GM23338 (cell line): ENCODE results near the gene RPTOR. TPM values are rescaled to one million over a fixed set of nuclear protein-coding genes. Genes with fewer than 3 reads are reported as not detected.

Source experiments
- ATAC-seq: fragments of 200-7000 bp; cut with Tn5 transposase; 3 replicates; pipeline ENCODE4 v1.9.1; 2020
- DNase-seq: peaks from one replicate; pipeline ENCODE4 v3.0.0-alpha.2; 2015; ENCODE audit warnings: low spot score
- H2AFZ ChIP-seq: fragments of 200-600 bp; sonication (generic); 2 replicates; pipeline ENCODE4 v1.8.0; 2016; ENCODE audit warnings: antibody characterized with exemption, mild to moderate bottlenecking, moderate library complexity
- H3F3A ChIP-seq: fragments of 200-600 bp; sonication (generic); replicated peaks from 2 replicates; pipeline ENCODE4 v1.8.0; 2017; ENCODE audit warnings: antibody characterized with exemption, mixed run types, low read depth
- H3K27ac ChIP-seq: fragments of 200-600 bp; sonication (generic); 2 replicates; pipeline ENCODE4 v1.6.1; 2016; ENCODE audit warnings: low read depth
- H3K27me3 ChIP-seq: fragments of 200-600 bp; sonication (generic); 2 replicates; pipeline ENCODE4 v1.8.0; 2016; ENCODE audit warnings: mild to moderate bottlenecking, mixed run types, moderate library complexity; ENCODE audit not compliant: insufficient read depth
- H3K36me3 ChIP-seq: fragments of 200-600 bp; sonication (generic); 2 replicates; pipeline ENCODE4 v1.8.0; 2016; ENCODE audit warnings: mild to moderate bottlenecking; ENCODE audit not compliant: insufficient read depth
- H3K4me1 ChIP-seq: fragments of 200-600 bp; sonication (generic); 2 replicates; pipeline ENCODE4 v1.8.0; 2016; ENCODE audit warnings: mild to moderate bottlenecking, moderate library complexity; ENCODE audit not compliant: insufficient read depth
- H3K4me2 ChIP-seq: fragments of 200-600 bp; sonication (generic); 2 replicates; pipeline ENCODE4 v1.7.1; 2017; ENCODE audit warnings: mixed run types
- H3K4me3 ChIP-seq: fragments of 200-600 bp; sonication (generic); 2 replicates; pipeline ENCODE4 v1.6.1; 2016; ENCODE audit warnings: mixed run types
- H3K79me2 ChIP-seq: fragments of 200-600 bp; sonication (generic); replicated peaks from 2 replicates; pipeline ENCODE4 v1.8.0; 2017; ENCODE audit warnings: mild to moderate bottlenecking; ENCODE audit not compliant: insufficient read depth
- H3K9me2 ChIP-seq: fragments of 200-600 bp; sonication (generic); 2 replicates; pipeline ENCODE4 v1.8.0; 2017; ENCODE audit not compliant: insufficient read depth
- H4K20me1 ChIP-seq: fragments of 200-600 bp; sonication (generic); replicated peaks from 2 replicates; pipeline ENCODE4 v1.8.0; 2017; ENCODE audit warnings: mild to moderate bottlenecking; ENCODE audit not compliant: insufficient read depth
- H3K27ac Mint-ChIP-seq: 2 replicates; pipeline ENCODE4 v1.8.0; 2020; ENCODE audit warnings: inconsistent platforms, mild to moderate bottlenecking, moderate library complexity, mixed read lengths
- H3K27me3 Mint-ChIP-seq: 3 replicates; pipeline ENCODE4 v1.8.0; 2022; ENCODE audit warnings: low read depth, mild to moderate bottlenecking, moderate library complexity, mixed read lengths, inconsistent platforms; ENCODE audit not compliant: insufficient read depth, poor library complexity
- H3K36me3 Mint-ChIP-seq: 3 replicates; pipeline ENCODE4 v1.8.0; 2021; ENCODE audit warnings: low read depth, mild to moderate bottlenecking, inconsistent platforms, moderate library complexity, mixed read lengths
- H3K4me1 Mint-ChIP-seq: 3 replicates; pipeline ENCODE4 v1.8.0; 2020; ENCODE audit warnings: mild to moderate bottlenecking, inconsistent platforms, mixed read lengths
- H3K4me3 Mint-ChIP-seq: 3 replicates; pipeline ENCODE4 v1.8.0; 2021; ENCODE audit warnings: moderate library complexity, mild to moderate bottlenecking, inconsistent platforms, mixed read lengths
- H3K9me3 Mint-ChIP-seq: 3 replicates; pipeline ENCODE4 v1.8.0; 2020; ENCODE audit warnings: moderate library complexity, mild to moderate bottlenecking, inconsistent platforms, mixed read lengths
- CREB1 ChIP-seq: fragments of 250-450 bp; sonication (Bioruptor Pico); IDR thresholded peaks from 2 replicates; pipeline ENCODE4 v1.5.0; 2020; ENCODE audit warnings: low read depth, mild to moderate bottlenecking, moderate library complexity
- CTCF ChIP-seq, 2 experiments: fragments of 200-600 bp in 1 of 2; sonication (generic) in 1 of 2; conservative IDR thresholded peaks; 2 replicates each; pipeline versions ENCODE4 v1.5.1 to v1.6.1; 2016 to 2017; ENCODE audit warnings: antibody characterized with exemption in 2 of 2, low read depth in 2 of 2, mild to moderate bottlenecking in 2 of 2, moderate library complexity in 1 of 2
- ETS1 ChIP-seq: IDR thresholded peaks from 2 replicates; pipeline ENCODE4 v1.6.1; 2016; ENCODE audit warnings: antibody characterized with exemption
- EZH2 ChIP-seq: fragments of 200-600 bp; sonication (generic); IDR thresholded peaks from one replicate; pipeline ENCODE4 v1.8.0; 2017; ENCODE audit warnings: antibody characterized with exemption, mild to moderate bottlenecking, low read depth; ENCODE audit not compliant: unreplicated experiment
- EZH2phosphoT487 ChIP-seq: fragments of 200-600 bp; sonication (generic); IDR thresholded peaks from one replicate; pipeline ENCODE4 v1.8.1; 2018; ENCODE audit warnings: antibody characterized with exemption; ENCODE audit not compliant: unreplicated experiment
- JUNB ChIP-seq: IDR thresholded peaks from one replicate; pipeline ENCODE4 v1.6.1; 2016; ENCODE audit warnings: antibody characterized with exemption; ENCODE audit not compliant: unreplicated experiment
- NANOG ChIP-seq: IDR thresholded peaks from 2 replicates; pipeline ENCODE4 v1.6.1; 2016; ENCODE audit warnings: antibody characterized with exemption, borderline replicate concordance
- POLR2AphosphoS5 ChIP-seq: IDR thresholded peaks from 2 replicates; pipeline ENCODE4 v1.6.1; 2016; ENCODE audit warnings: antibody characterized with exemption, low read depth
- REST ChIP-seq: IDR thresholded peaks from one replicate; pipeline ENCODE4 v1.6.1; 2018; ENCODE audit warnings: antibody characterized with exemption; ENCODE audit not compliant: unreplicated experiment
- STAT1 ChIP-seq: IDR thresholded peaks from one replicate; pipeline ENCODE4 v1.6.1; 2016; ENCODE audit warnings: antibody characterized with exemption; ENCODE audit not compliant: unreplicated experiment
- ZNF114 ChIP-seq: fragments of 250-450 bp; sonication (Bioruptor Pico); IDR thresholded peaks from 2 replicates; pipeline ENCODE4 v1.5.0; 2020; ENCODE audit warnings: mild to moderate bottlenecking, moderate library complexity
- ZNF331 ChIP-seq: fragments of 250-450 bp; sonication (Bioruptor Pico); IDR thresholded peaks from 2 replicates; pipeline ENCODE4 v1.5.0; 2020; ENCODE audit warnings: low read depth, mild to moderate bottlenecking, moderate library complexity
- ZNF462 ChIP-seq: fragments of 250-450 bp; sonication (Bioruptor Pico); IDR thresholded peaks from 2 replicates; pipeline ENCODE4 v1.5.0; 2020; ENCODE audit warnings: mild to moderate bottlenecking, moderate library complexity
- polyA plus RNA-seq: library from polyadenylated mRNA; unstranded; fragments of >200 nt; fragmentation: Nextera tagmentation; extraction: Ambion mirVana; gene quantifications from 2 replicates; pipeline ENCODE4 v1.2.1, GENCODE V29; 2016
- total RNA-seq: library from RNA; depleted of rRNA; stranded (reverse); fragments of >200 nt; shearing (Covaris generic); gene quantifications from 2 replicates; pipeline ENCODE4 v1.2.3, GENCODE V29; 2014

The RPTOR gene
- total and polyA plus RNA-seq, 2 experiments from 2014 or later = 9.5 to 38.0 TPM

- Histone ChIP-seq H3K4me2 (no peak overlapping the region), H3F3A (no peaks in the 10 kb centered on the region), H2AFZ (no peak overlapping the region), H3K79me2 (peaks cover 74% of the 10 kb centered on the region), H3K27me3 (peaks cover 13% of the 10 kb centered on the region), H3K36me3 (no peaks in the 10 kb centered on the region), H3K9me2 (no peaks in the 10 kb centered on the region), H3K4me3 (no peak overlapping the region), H3K4me1 (no peaks in the 10 kb centered on the region), H3K27ac (no peak overlapping the region), H4K20me1 (peaks cover 73% of the 10 kb centered on the region)
- Mint-ChIP-seq H3K27me3 (peaks cover 18% of the 10 kb centered on the region), H3K9me3 (no peaks in the 10 kb centered on the region), H3K36me3 (no peaks in the 10 kb centered on the region), H3K4me1 (peaks cover 8% of the 10 kb centered on the region; the same call in 2 of the 3 replicates), H3K4me3 (no peak overlapping the region), H3K27ac (no peak overlapping the region)
- DNase-seq (no peak), ATAC-seq (no peak)
- TF ChIP-seq EZH2 (no peak), CREB1 (CRISPR knock-in tag) (no peak), CTCF (conservative IDR thresholded peaks at IDR 0.05; ENCODE audit: low read depth in 2 of 2) (no peak), JUNB (no peak), ZNF462 (CRISPR knock-in tag) (no peak), NANOG (no peak), ZNF114 (CRISPR knock-in tag) (no peak), ZNF331 (CRISPR knock-in tag) (no peak), REST (no peak), STAT1 (no peak), ETS1 (no peak), POLR2AphosphoS5 (no peak), EZH2phosphoT487 (no peak)
Measured at GRCh38 chr17:80573701-80574100, 29.1 kb downstream of the RPTOR start.
